Stimulated activated CD4-positive, alpha-beta T cell treated with anti-CD3 and anti-CD28 coated beads, Interleukin-1b, Interleukin-23, amount 100 ng/mL, for 24 hours (primary cell): ENCODE data around the gene APOB.

ENCODE experiments used
- DNase-seq, 4 experiments: peaks; one replicate each; pipeline ENCODE4 v3.0.0-alpha.2; 2020; ENCODE audit warnings: low read depth in 4 of 4, low spot score in 1 of 4

Gene APOB

GRCh38 chr2:20985062-20985461 lies 58.8 kb downstream of the APOB start:
- no peak for DNase-seq

DNA sequence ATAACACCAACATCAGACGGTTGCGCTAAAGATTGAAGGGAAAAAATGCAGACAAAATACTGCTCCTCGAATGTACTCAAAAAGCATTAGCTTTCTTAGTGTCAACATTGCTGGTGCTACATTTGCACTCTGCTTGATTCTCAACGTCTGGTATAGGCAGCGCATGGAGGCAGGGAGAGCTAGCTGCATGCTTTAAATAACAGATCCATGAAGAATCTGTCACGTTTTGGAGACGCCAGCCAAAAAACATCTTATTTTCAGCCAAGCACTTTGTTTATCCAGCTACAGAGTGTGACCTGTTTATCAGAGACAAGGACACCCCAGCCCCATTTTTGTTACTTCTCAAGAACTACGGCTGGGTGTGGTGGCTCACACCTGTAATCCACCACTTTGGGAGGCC lies 59.5 kb downstream of the APOB start:
- DNase-seq = no peak

DNA sequence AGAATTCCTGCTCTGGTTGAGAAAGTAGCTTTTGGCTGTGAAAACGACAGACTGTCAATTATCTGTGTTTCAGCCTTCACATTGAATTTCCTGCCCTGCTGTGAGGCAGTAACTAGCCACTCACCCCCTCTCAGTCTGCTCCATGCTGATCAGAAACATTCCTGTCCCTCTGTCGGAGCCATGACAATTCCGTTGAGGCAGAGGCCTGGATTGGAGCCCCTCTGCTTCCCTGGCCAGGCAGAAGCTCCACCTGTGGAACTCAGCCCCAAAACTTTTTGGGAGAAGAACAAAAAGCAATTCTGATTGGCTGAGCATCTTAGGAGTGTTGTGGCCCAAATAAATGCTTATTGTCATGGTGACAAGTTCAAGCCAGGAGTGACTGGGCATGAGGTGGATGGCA lies 60.0 kb downstream of the APOB start:
- DNase-seq = no peak

- DNase-seq = no peak
Measured at GRCh38 chr2:20982861-20983260, 61.0 kb downstream of the APOB start.

GRCh38 chr2:20977520-20978180 lies 66.2 kb downstream of the APOB start:
- no peak for DNase-seq

GRCh38 chr2:20976527-20976926 lies 67.3 kb downstream of the APOB start:
- no peak for DNase-seq

DNA sequence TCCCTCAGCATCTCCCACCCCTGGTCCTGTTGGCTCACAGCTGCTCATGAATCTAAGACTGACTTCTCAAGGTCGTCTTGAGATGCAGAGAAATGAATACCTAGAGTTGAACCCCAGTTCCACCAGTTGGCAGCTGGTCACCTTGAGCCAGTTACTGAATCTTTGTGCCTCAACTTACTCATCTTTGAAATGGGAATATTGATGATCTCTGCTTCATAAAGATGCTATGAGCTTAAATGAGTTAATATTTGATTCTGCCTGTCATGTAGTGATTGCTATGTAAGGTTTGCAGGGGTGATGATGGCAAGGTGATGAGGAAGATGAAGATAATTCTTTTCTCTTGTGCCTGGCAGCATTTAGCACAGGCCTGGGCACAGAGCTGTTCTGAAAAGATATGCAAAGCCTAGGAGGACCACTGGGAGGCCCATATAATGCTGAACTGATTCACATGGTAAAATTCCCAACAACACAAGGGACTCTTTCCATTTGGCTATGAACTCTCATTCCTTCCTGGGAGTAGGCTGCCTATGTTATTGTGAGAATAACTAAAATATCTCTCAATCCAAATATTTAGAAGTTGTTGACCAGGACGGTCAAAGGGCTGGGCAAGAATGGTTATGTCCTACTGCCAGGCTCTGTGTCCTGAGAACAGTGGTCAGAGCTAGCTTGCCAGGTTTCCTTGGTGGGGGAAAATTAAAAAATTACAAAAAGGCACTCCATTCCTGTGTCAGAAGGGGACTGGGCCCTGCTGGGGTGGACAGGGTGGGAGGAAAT lies 70.9 kb downstream of the APOB start:
- DNase-seq = no peak

DNA sequence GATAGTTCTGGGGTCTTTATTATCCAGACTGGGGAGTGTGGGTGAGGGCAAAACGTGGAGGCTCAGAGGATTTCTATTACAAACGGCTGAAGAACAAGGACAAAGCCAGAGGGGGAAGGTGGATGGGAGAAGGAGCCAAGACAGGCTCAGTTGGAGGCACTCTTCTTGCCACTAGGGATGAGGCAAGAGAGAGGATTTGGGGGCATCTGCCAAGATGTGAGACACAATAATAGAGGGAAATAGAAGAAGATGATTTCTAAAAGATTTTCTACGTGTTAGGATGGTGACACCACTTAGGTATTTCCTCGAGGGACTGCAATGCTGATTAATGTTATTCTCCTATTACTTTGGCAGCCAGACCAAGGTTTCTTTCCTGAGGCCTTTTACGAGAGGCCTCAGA lies 71.8 kb downstream of the APOB start:
- no peak for DNase-seq

GRCh38 chr2:20970068-20970467 lies 73.8 kb downstream of the APOB start:
- DNase-seq = no peak

DNA sequence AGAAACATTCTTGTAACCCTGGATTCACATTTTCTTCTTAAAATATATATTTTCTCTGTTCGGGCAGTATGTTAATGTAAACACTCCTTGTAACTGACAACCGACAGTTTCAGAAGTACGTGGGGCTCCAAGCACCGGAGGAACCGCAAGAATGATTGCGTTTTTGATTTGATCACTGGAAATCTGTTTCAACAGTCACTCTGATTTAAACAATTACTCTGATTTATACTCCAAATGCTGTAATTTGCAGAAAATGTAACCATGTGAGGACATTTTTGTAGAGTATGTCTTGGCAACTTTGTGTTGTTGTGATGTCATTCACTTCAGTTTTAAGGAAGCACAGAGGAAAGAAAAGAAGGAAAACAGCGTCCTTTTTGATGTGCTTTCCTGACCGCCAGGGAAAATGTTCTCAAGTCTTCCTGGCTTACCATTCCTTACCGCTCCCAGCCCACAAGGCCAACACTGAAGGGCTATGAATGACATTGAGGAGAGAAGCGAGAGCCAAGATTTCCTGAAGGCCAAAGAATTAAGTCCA lies 77.7 kb downstream of the APOB start:
- no peak for DNase-seq

GRCh38 chr2:20965221-20965620 lies 78.7 kb downstream of the APOB start:
- DNase-seq = no peak

DNA sequence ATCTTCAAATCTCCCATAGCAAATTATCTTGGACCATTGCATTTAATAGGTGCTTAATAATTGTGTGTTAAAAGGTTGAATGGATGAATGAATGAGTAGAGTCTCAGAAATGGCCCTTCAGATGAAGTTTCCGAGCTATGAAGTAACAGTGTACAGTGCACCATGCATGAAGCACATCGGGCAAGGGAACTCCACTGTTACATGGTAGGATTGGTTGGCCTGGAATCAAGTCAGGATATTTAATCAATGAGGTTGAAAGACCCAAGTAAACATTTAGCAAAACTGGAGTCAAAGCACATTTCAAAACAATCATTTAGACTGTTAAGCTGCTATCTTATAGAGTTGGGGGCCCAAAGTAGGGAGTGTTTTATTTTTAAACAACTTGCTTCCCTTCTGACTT lies 80.0 kb downstream of the APOB start:
- no peak for DNase-seq

DNA sequence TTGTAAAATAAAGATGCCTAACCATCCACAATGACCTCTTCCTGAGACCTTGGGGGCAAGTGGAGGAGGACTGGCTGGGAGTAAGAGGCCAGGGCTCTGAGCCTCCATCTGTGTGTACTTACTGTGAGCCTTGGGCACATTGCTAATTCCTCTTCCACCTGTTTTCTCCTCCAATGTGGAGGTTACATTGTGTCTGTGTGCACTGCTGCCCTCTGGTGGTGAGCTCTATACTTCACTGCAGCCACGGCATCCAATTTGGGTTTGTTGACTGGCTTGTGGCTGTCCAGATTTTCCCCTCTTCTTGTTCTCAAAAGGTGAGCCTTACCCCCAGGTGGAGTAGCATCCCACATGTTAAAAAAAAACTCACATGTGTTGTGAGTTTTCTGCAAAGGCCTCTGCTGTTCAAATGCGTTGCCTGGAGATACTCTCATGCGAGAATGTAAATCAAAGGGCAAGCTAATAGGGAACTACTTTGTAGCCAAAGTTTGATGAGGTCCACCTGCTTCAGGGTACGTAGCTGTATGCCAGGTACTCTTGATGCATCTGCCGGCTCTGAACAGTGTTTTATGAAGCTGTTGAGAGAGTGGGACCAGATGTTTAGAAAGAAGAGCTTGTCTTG lies 80.8 kb downstream of the APOB start:
- peak; percentile 46 to 74 (median 58) for DNase-seq

GRCh38 chr2:20961858-20962257 lies 82.0 kb downstream of the APOB start:
- DNase-seq = no peak

GRCh38 chr2:20960003-20960402 lies 83.9 kb downstream of the APOB start:
- DNase-seq = no peak

- DNase-seq = no peak
Measured at GRCh38 chr2:20959252-20959651, 84.6 kb downstream of the APOB start.

- DNase-seq = no peak
Measured at GRCh38 chr2:20957788-20958525, 85.9 kb downstream of the APOB start.

- DNase-seq = no peak
Measured at GRCh38 chr2:20955277-20956026, 88.4 kb downstream of the APOB start.

DNA sequence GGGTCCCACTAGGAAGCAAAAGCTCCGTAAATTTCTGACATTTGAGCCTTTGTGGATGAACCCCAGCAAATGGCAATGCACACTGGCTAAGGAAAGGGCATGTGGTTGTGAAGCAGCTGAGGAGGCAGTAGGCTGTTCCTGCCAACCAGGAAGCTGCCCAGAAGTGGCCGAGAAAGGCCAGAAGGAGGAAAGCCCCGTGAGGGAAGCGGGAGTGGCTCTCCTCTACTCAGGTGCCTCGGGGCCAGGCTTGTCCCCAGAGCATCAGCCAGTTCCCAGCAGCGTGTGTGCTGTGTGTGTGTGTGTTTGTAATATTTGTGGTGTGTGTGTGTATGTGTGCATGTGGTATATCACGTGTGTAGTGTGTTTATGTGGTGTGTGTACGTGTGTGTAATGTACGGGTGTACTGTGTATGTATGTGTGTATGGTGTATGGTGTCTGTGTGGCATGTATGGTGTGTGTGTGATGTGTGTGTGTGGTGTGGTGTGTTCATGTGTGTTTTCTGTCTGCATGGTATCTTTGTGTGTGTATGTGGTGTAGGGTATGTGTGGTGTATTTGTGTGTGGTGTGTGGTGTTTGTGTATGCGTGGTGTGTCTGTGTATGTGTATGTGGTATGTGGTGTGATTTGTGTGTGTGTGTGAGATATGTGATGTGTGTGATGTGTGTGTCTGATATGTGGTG lies 90.6 kb downstream of the APOB start:
- DNase-seq = no peak
